ENCODE measurements around the gene NLN. TPM values are rescaled to one million over a fixed set of nuclear protein-coding genes. Genes with fewer than 3 reads are reported as not detected.

The NLN gene
- total and polyA plus RNA-seq, 2 of the 4 experiments (the other 2 are of a cell fraction) = 19.1 to 37.1 TPM

GRCh38 chr5:65766781-65767180 lies 44.8 kb downstream of the NLN start:
- Histone ChIP-seq H3K4me3 (ENCODE audit: insufficient read depth, low read depth, low read length) (no peak overlapping the region), H3K4ac (ENCODE audit: low read depth, low read length) (no peak overlapping the region), H3K4me1 (ENCODE audit: control insufficient read depth, insufficient read depth, low read length) (peaks cover 3% of the 10 kb centered on the region; the same call in 1 of the 2 replicates), H3K9me3 (ENCODE audit: control insufficient read depth, insufficient read depth, low read length) (no peaks in the 10 kb centered on the region; the same call in 1 of the 2 replicates), H3K14ac (replicated peaks; ENCODE audit: low read depth, low read length) (no peak overlapping the region), H3K9me1 (ENCODE audit: insufficient read depth, low read length) (peaks cover 7% of the 10 kb centered on the region), H3K18ac (ENCODE audit: low read depth, low read length) (no peak overlapping the region), H3K4me2 (ENCODE audit: low read depth, low read length) (no peak overlapping the region), H2AK9ac (replicated peaks; ENCODE audit: low read depth, low read length, poor library complexity) (no peak overlapping the region), H3K27me3 (ENCODE audit: control insufficient read depth, insufficient read depth, low read length) (no peaks in the 10 kb centered on the region), H3K56ac (ENCODE audit: extremely low read depth, insufficient read depth, low read length) (no peak overlapping the region), H4K8ac (ENCODE audit: low read depth in 2 of 2, low read length in 2 of 2) (no peak overlapping the region), H4K5ac (ENCODE audit: low read depth, low read length) (no peak overlapping the region), H4K20me1 (ENCODE audit: insufficient read depth, low read length) (no peaks in the 10 kb centered on the region), H2BK5ac (ENCODE audit: low read depth, low read length, poor library complexity, severe bottlenecking) (no peak overlapping the region), H3K9ac (ENCODE audit: low read depth, low read length) (no peak overlapping the region), H2AFZ (replicated peaks; ENCODE audit: low read length, poor library complexity) (no peak overlapping the region), H3K79me1 (ENCODE audit: low read depth in 1 of 2, low read length in 2 of 2) (peaks cover 0 to 18% of the 10 kb centered on the region in 2 experiments), H2BK20ac (ENCODE audit: low read depth, low read length) (no peak overlapping the region), H2BK15ac (ENCODE audit: low read depth, low read length) (no peak overlapping the region), H2BK120ac (ENCODE audit: low read depth, low read length) (no peak overlapping the region), H2AK5ac (ENCODE audit: low read depth, low read length) (no peak overlapping the region), H3K36me3 (ENCODE audit: control insufficient read depth, insufficient read depth, low read length) (peaks cover 2% of the 10 kb centered on the region; the same call in 1 of the 2 replicates), H3K27ac (ENCODE audit: insufficient read depth, low read length) (no peak overlapping the region), H3K23ac (ENCODE audit: low read depth, low read length) (no peak overlapping the region), H4K91ac (ENCODE audit: insufficient read depth, low read depth, low read length) (no peak overlapping the region)
- TF ChIP-seq RCOR1 (IDR thresholded peaks at IDR 0.05; ENCODE audit: insufficient replicate concordance, low read length) (no peak), RAD21 (IDR thresholded peaks at IDR 0.05; ENCODE audit: low read length) (no peak), CTCF (conservative IDR thresholded peaks at IDR 0.05; ENCODE audit: low read depth, low read length) (no peak)
- ATAC-seq (ENCODE audit: low read depth) (no peak), DNase-seq (no peak)
- intact Hi-C loops (cut with micrococcal nuclease) (no loop called here), in situ Hi-C loops (cut with MboI; ENCODE audit: low sequenced_read_pairs) (no loop called here), dilution Hi-C loops (cut with HindIII; ENCODE audit: low sequenced_read_pairs, unreplicated experiment) (no loop called here)
- ChIA-PET CTCF (no interaction called here), POLR2A (ENCODE audit: unreplicated experiment) (no interaction called here)
- WGBS, 2 experiments (ENCODE audit: extremely low coverage in 2 of 2, insufficient read length in 1 of 2) = no CpG with 5 or more reads among the region's 2 CpGs
- no TSS peak for BruUV-seq (replicated peaks)
